ENCODE measurements around the gene TTC32. TPM values are rescaled to one million over a fixed set of nuclear protein-coding genes. Genes with fewer than 3 reads are reported as not detected.

The TTC32 gene
- total RNA-seq (2022; extraction: Qiagen RNA extraction), result 11.5 to 14.5 TPM (median 12.3 TPM) in 5 replicates

DNA sequence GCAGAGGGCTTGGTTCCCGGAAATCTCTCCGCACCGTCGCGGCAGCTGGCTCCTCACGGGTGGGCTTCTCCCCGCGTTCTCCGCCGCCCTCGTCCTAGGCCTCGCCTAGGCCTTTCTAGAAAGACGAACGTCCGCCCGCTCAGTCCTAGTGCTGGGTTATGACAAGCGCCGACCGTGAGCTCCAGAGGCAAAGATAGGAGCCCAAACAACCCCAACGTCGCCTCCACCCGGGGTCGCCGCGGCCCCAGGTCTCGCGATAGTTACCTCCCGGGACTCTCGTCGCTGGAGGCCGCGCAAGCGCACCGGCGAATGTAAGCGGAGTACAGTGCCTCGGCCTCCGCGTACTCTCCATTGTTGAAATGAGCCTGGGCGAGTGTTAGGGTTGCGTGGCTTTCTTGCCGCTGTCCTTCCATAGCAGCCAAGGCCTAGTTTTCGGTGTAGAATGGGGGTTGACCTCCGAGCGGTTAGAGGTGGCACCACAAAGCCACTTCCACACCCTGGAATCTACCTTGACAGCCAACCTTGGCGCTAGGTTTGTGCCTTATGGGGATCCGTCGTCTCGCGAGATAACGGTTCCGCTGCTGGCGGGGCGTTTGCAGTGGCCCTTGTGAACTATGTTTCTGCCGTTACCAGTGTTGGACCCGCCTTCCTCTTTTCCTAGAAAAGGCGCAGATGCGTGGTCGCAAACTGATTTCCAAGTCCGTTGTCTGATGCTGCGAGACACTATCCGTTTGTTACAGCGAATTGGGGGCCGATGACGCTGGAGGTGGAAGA is at the start of gene TTC32:
TSS of gene TTC32 (minus strand) at position 542 of the 774 bp plus-strand sequence. CDS start at position 413, 129 bp downstream.

Other genes with a start within 250 kb of the TTC32 start
- 12.2 to 17.7 TPM (median 13.4 TPM) in 5 replicates for gene WDR35, start 88.1 kb upstream of the TTC32 start, total RNA-seq (2022; extraction: Qiagen RNA extraction)
- 10.9 to 19.1 TPM (median 16.2 TPM) in 5 replicates for gene MATN3, start 110.7 kb upstream of the TTC32 start, total RNA-seq (2022; extraction: Qiagen RNA extraction)
- 245 to 294 TPM (median 268 TPM) in 5 replicates for gene LAPTM4A, start 149.6 kb upstream of the TTC32 start, total RNA-seq (2022; extraction: Qiagen RNA extraction)

Measured in A549 treated with AZD2906 at 1 μM for 4 hours (cell line).